Endothelial cell of umbilical vein (primary cell): ENCODE measurements around the gene ZNF213. TPM values are rescaled to one million over a fixed set of nuclear protein-coding genes. Genes with fewer than 3 reads are reported as not detected.

Experiments used
- BruUV-seq: library from RNA; stranded (reverse); fragments of 400-500 nt; replicated peaks from 2 replicates; lab custom pipeline; 2021; lab: Mats Ljungman, UMichigan
- CTCF ChIA-PET: fragments of 300-600, 350-600 bp; sonication (Branson Sonifier 250); formaldehyde crosslinking; loops from one replicate; lab custom pipeline; 2021; ENCODE audit warnings: antibody characterized with exemption, inconsistent platforms; lab: Charles Lee
- POLR2A ChIA-PET: fragments of 300-600, 350-600 bp; sonication (Branson Sonifier 250); formaldehyde crosslinking; loops from one replicate; lab custom pipeline; 2021; ENCODE audit warnings: antibody characterized with exemption, inconsistent platforms; lab: Charles Lee
- DNase-seq: peaks from one replicate; pipeline ENCODE4 v3.0.0-alpha.2; 2011; ENCODE audit warnings: low read depth, low spot score
- FAIRE-seq: peaks from 2 replicates; lab custom pipeline; 2011; peaks lifted over from hg19 to GRCh38; lab: Jason Lieb, UNC
- H2AFZ ChIP-seq: 2 replicates; pipeline ENCODE4 v1.6.0; 2012; ENCODE audit warnings: low read depth, low read length, control low read depth, inconsistent platforms
- H3K27ac ChIP-seq: 2 replicates; pipeline ENCODE4 v1.5.1; 2011; ENCODE audit warnings: low read depth, mild to moderate bottlenecking, control low read depth, low read length, moderate library complexity; ENCODE audit not compliant: insufficient read depth
- H3K27me3 ChIP-seq, 2 experiments: 2 replicates each; pipeline versions ENCODE4 v1.6.0 to v1.6.1; 2011; ENCODE audit warnings: low read length in 2 of 2, mixed read lengths in 1 of 2; ENCODE audit not compliant: control insufficient read depth in 2 of 2, insufficient read depth in 2 of 2
- H3K36me3 ChIP-seq, 2 experiments: 2 replicates in 1 of 2; 3 replicates in 1 of 2; pipeline ENCODE4 v1.5.1; 2011; ENCODE audit warnings: low read length in 2 of 2, mild to moderate bottlenecking in 1 of 2, moderate library complexity in 1 of 2; ENCODE audit not compliant: control insufficient read depth in 2 of 2, insufficient read depth in 2 of 2; ENCODE audit errors: extremely low read depth in 1 of 2
- H3K4me1 ChIP-seq: 3 replicates; pipeline ENCODE4 v1.5.1; 2011; ENCODE audit warnings: mild to moderate bottlenecking, low read length; ENCODE audit not compliant: control insufficient read depth, insufficient read depth; ENCODE audit errors: extremely low read depth
- H3K4me2 ChIP-seq: 2 replicates; pipeline ENCODE4 v1.6.1; 2011; ENCODE audit warnings: low read length, control low read depth, mixed read lengths; ENCODE audit not compliant: insufficient read depth
- H3K4me3 ChIP-seq, 3 experiments: fragments of 200-600 bp in 1 of 3; sonication (generic), shearing (Covaris generic) in 1 of 3; replicated peaks in 1 of 3; 2 replicates each; pipeline ENCODE4 v1.5.1; 2011 to 2016; ENCODE audit warnings: control low read depth in 3 of 3, low read length in 3 of 3, mild to moderate bottlenecking in 2 of 3, inconsistent platforms in 1 of 3, low read depth in 1 of 3, moderate library complexity in 1 of 3; ENCODE audit not compliant: insufficient read depth in 1 of 3
- H3K79me2 ChIP-seq: 2 replicates; pipeline ENCODE4 v1.6.0; 2012; ENCODE audit warnings: low read length, inconsistent platforms; ENCODE audit not compliant: control insufficient read depth, insufficient read depth
- H3K9ac ChIP-seq: replicated peaks from 2 replicates; pipeline ENCODE3; 2011; ENCODE audit warnings: low read length, control low read depth; ENCODE audit not compliant: insufficient read depth; ENCODE audit errors: extremely low read depth
- H3K9me1 ChIP-seq: replicated peaks from 3 replicates; pipeline ENCODE4 v1.6.0; 2011; ENCODE audit warnings: mild to moderate bottlenecking, low read length; ENCODE audit not compliant: control insufficient read depth, insufficient read depth; ENCODE audit errors: extremely low read depth
- H3K9me3 ChIP-seq: replicated peaks from 2 replicates; pipeline ENCODE4 v1.5.1; 2012; ENCODE audit warnings: low read length, inconsistent platforms; ENCODE audit not compliant: control insufficient read depth, insufficient read depth
- H4K20me1 ChIP-seq: replicated peaks from 2 replicates; pipeline ENCODE3; 2011; ENCODE audit warnings: mild to moderate bottlenecking, low read length; ENCODE audit not compliant: control insufficient read depth, insufficient read depth; ENCODE audit errors: extremely low read depth
- CTCF ChIP-seq, 2 donors: IDR thresholded peaks; 1 replicate in 1 of 2; 2 replicates in 1 of 2; pipeline ENCODE4 v1.5.1; 2011; ENCODE audit warnings: low read length in 2 of 2, mild to moderate bottlenecking in 2 of 2, moderate library complexity in 2 of 2, control low read depth in 1 of 2, inconsistent platforms in 1 of 2, low read depth in 1 of 2; ENCODE audit not compliant: insufficient read depth in 1 of 2; ENCODE audit errors: extremely low read depth in 1 of 2
- EZH2 ChIP-seq: IDR thresholded peaks from 2 replicates; pipeline ENCODE4 v1.6.1; 2012; ENCODE audit warnings: borderline replicate concordance, low read depth, mild to moderate bottlenecking, moderate library complexity, low read length, inconsistent platforms; ENCODE audit not compliant: severe bottlenecking
- FOS ChIP-seq: IDR thresholded peaks from 2 replicates; pipeline ENCODE4 v1.6.1; 2011; ENCODE audit warnings: mild to moderate bottlenecking, low read length, moderate library complexity, borderline replicate concordance; ENCODE audit not compliant: insufficient read depth
- GATA2 ChIP-seq: IDR thresholded peaks from 2 replicates; pipeline ENCODE4 v1.7.0; 2011; ENCODE audit warnings: low read depth, mild to moderate bottlenecking, moderate library complexity, mixed read lengths, low read length; ENCODE audit not compliant: insufficient read length, insufficient read depth
- JUN ChIP-seq: IDR thresholded peaks from 2 replicates; pipeline ENCODE4 v1.6.1; 2011; ENCODE audit warnings: borderline replicate concordance, low read depth; ENCODE audit not compliant: insufficient read length, insufficient read depth
- MAX ChIP-seq: IDR thresholded peaks from 2 replicates; pipeline ENCODE4 v1.6.1; 2011; ENCODE audit not compliant: insufficient read depth, insufficient read length
- MYC ChIP-seq: IDR thresholded peaks from one replicate; pipeline ENCODE4 v1.6.1; 2011; ENCODE audit warnings: mild to moderate bottlenecking, low read depth, low read length
- POLR2A ChIP-seq: IDR thresholded peaks from 2 replicates; pipeline ENCODE4 v1.6.1; 2012; ENCODE audit warnings: low read depth, mild to moderate bottlenecking, control low read depth, low read length
- POLR2AphosphoS5 ChIP-seq: IDR thresholded peaks from 2 replicates; pipeline ENCODE4 v1.6.1; 2012; ENCODE audit warnings: low read depth, mild to moderate bottlenecking, control low read depth, low read length, moderate library complexity; ENCODE audit not compliant: insufficient read depth
- dilution Hi-C: fragments of 300-500 bp; cut with MboI; formaldehyde crosslinking; loops from one replicate; pipeline ENCODE4 v1.15.0; 2019; ENCODE audit warnings: low sequenced_read_pairs; ENCODE audit not compliant: extremely low pct_ligation_motif_present
- intact Hi-C: fragments of 100-400 bp; cut with micrococcal nuclease; formaldehyde crosslinking; loops from one replicate; pipeline ENCODE4 v1.10.0; 2022
- polyA plus RNA-seq, 4 experiments: library from polyadenylated mRNA; depleted of rRNA in 3 of 4; stranded (reverse) in 3 of 4; unstranded in 1 of 4; fragments of >200 nt; gene quantifications; 2 replicates each; pipeline versions ENCODE4 v1.2.1 to v1.2.3, GENCODE V29; 2011 to 2012; ENCODE audit warnings: missing spikeins in 1 of 4
- total RNA-seq: library from RNA; stranded (reverse); gene quantifications from 2 replicates; pipeline ENCODE4 v1.2.3, GENCODE V29; 2021

Gene ZNF213
- total and polyA plus RNA-seq, 2 donors (not counting 3 experiments of a cell fraction or from before 2014, with no cell fraction given) = 2.0 to 9.8 TPM

DNA sequence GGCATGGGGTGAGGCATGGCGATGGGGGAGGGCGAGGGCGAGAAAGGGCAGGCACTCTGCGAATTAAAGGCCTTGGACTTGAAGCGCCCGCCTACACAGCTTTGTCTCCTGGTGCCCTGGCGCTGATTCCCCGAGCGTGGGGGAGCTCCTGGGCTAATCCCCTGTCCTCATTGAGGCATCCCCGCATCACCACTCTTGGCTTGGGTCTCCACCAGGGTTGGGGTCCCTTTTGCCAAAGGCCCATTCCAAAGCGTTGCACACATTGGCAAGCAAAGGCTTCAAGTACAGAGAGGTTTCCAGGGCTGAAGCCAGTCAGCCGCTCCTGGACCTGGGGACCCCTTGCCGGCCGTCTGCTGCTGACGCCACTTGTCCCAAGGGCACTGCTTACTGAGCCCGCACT is 14.4 kb upstream of the ZNF213 start:
- Histone ChIP-seq H3K36me3 (peaks cover 4 to 27% of the 10 kb centered on the region in 2 experiments), H4K20me1 (no peaks in the 10 kb centered on the region), H2AFZ (no peak overlapping the region), H3K4me1 (peaks cover 6% of the 10 kb centered on the region), H3K9ac (no peak overlapping the region), H3K27ac (no peak overlapping the region), H3K79me2 (no peaks in the 10 kb centered on the region), H3K27me3 (no peaks in the 10 kb centered on the region), H3K4me2 (no peak overlapping the region), H3K9me1 (no peaks in the 10 kb centered on the region), H3K4me3 (no peak overlapping the region), H3K9me3 (no peaks in the 10 kb centered on the region)
- ChIA-PET CTCF (interaction anchor here (2.6 to 4.9 kb wide), 3 partner anchors 9 to 61 kb away, joined by 13 to 26 read pairs (median 22); no protein-coding TSS in a partner anchor), POLR2A (no interaction called here)
- DNase-seq (no peak), FAIRE-seq (no peak)
- no TSS peak for BruUV-seq
- dilution Hi-C loops (no loop called here), intact Hi-C loops (no loop called here)
- TF ChIP-seq GATA2 (no peak), EZH2 (no peak), POLR2AphosphoS5 (no peak), MAX (no peak), POLR2A (no peak), FOS (no peak)

GRCh38 chr16:3121851-3122467 is 12.9 kb upstream of the ZNF213 start:
- no peaks in the 10 kb centered on the region for H4K20me1 ChIP-seq
- TF ChIP-seq FOS (no peak), POLR2AphosphoS5 (no peak), MAX (no peak), JUN (no peak), CTCF (IDR thresholded peaks at IDR 0.05; ENCODE audit: extremely low read depth in 1 of 2, insufficient read depth in 1 of 2, low read depth in 1 of 2, low read length in 2 of 2) (no peak), MYC (no peak), GATA2 (no peak), POLR2A (no peak), EZH2 (no peak)
- H3K4me3 ChIP-seq = no peak overlapping the region
- FAIRE-seq (no peak), DNase-seq (no peak)
- H3K27me3 ChIP-seq = no peaks in the 10 kb centered on the region
- no TSS peak for BruUV-seq
- no peak overlapping the region for H3K4me2 ChIP-seq
- ChIA-PET POLR2A (interaction anchor here (0.5 kb wide), 1 partner anchor 101 kb away, joined by 3 read pairs; no protein-coding TSS in a partner anchor), CTCF (interaction anchor here (1.1 to 4.9 kb wide), 6 partner anchors 7 to 63 kb away, joined by 3 to 26 read pairs (median 6); partner anchors contain the start of gene ZNF213)
- peaks cover 4 to 18% of the 10 kb centered on the region in 2 experiments for H3K36me3 ChIP-seq
- H3K4me1 ChIP-seq = peaks cover 6% of the 10 kb centered on the region
- intact Hi-C loops (no loop called here), dilution Hi-C loops (no loop called here)
- H3K9me3 ChIP-seq = no peaks in the 10 kb centered on the region
- H3K9ac ChIP-seq = no peak overlapping the region
- H3K27ac ChIP-seq = no peak overlapping the region
- no peaks in the 10 kb centered on the region for H3K9me1 ChIP-seq
- H3K79me2 ChIP-seq = no peaks in the 10 kb centered on the region
- no peak overlapping the region for H2AFZ ChIP-seq
